Naive B cell (primary cell): ENCODE results near the gene LMX1B. TPM values are rescaled to one million over a fixed set of nuclear protein-coding genes. Genes with fewer than 3 reads are reported as not detected.

ENCODE experiments used
- ATAC-seq, 2 donors: fragments of 150-1000 bp; cut with Tn5 transposase; 2 replicates each; pipeline ENCODE4 v1.10.0; 2021; ENCODE audit warnings: low read depth in 2 of 2, mild to moderate bottlenecking in 2 of 2, moderate library complexity in 2 of 2
- DNase-seq: peaks from one replicate; pipeline ENCODE4 v3.0.0; 2022
- H3K27ac Mint-ChIP-seq, 6 donors: one replicate each; pipeline ENCODE4 v1.8.0; 2020 to 2022; ENCODE audit warnings: mild to moderate bottlenecking in 6 of 6, mixed read lengths in 6 of 6, moderate library complexity in 5 of 6, inconsistent platforms in 2 of 6
- H3K27me3 Mint-ChIP-seq, 3 donors: one replicate each; pipeline ENCODE4 v1.8.0; 2021 to 2022; ENCODE audit warnings: mixed read lengths in 3 of 3, mild to moderate bottlenecking in 1 of 3
- H3K36me3 Mint-ChIP-seq, 2 donors: one replicate each; pipeline ENCODE4 v1.8.0; 2020 to 2022; ENCODE audit warnings: mixed read lengths in 2 of 2, inconsistent platforms in 1 of 2, mild to moderate bottlenecking in 1 of 2
- H3K4me1 Mint-ChIP-seq, 3 donors: one replicate each; pipeline ENCODE4 v1.8.0; 2020 to 2022; ENCODE audit warnings: mixed read lengths in 3 of 3, inconsistent platforms in 1 of 3, mild to moderate bottlenecking in 1 of 3, moderate library complexity in 1 of 3
- H3K4me3 Mint-ChIP-seq, 8 donors: one replicate each; pipeline ENCODE4 v1.8.0; 2020 to 2022; ENCODE audit warnings: mild to moderate bottlenecking in 8 of 8, mixed read lengths in 8 of 8, moderate library complexity in 8 of 8, inconsistent platforms in 2 of 8
- H3K9me3 Mint-ChIP-seq, 7 donors: one replicate each; pipeline ENCODE4 v1.8.0; 2020 to 2022; ENCODE audit warnings: mixed read lengths in 7 of 7, mild to moderate bottlenecking in 5 of 7, inconsistent platforms in 2 of 7, moderate library complexity in 1 of 7
- polyA plus RNA-seq, 6 donors: library from polyadenylated mRNA; unstranded; fragments of 300-500 nt; fragmentation: Illumina TruSeq; gene quantifications; one replicate each; pipeline ENCODE4 v1.2.3, GENCODE V29; 2021; ENCODE audit warnings: low read depth in 6 of 6

LMX1B gene
- polyA plus RNA-seq, 6 donors from 2014 or later, result not detected

GRCh38 chr9:126690431-126691051 is 76.8 kb downstream of the LMX1B start:
- H3K4me3 Mint-ChIP-seq, result no peak overlapping the region

GRCh38 chr9:126692041-126692758 is 78.5 kb downstream of the LMX1B start:
- ATAC-seq, result no peak
- H3K27me3 Mint-ChIP-seq, result peaks cover 5 to 85% (median 52%) of the 10 kb centered on the region in 3 donors
- H3K4me1 Mint-ChIP-seq, result peaks cover 0 to 7% (median 3%) of the 10 kb centered on the region in 3 donors
- H3K27ac Mint-ChIP-seq, result no peak overlapping the region
- no peak for DNase-seq
- H3K36me3 Mint-ChIP-seq, result no peaks in the 10 kb centered on the region
- no peaks in the 10 kb centered on the region for H3K9me3 Mint-ChIP-seq
- peak overlapping the region in 1 of 8 donors; percentile 31 for H3K4me3 Mint-ChIP-seq

More at GRCh38 chr9:126690431-126691051, 76.8 kb downstream of the LMX1B start:
- peak; percentile 68 to 70 for ATAC-seq
- peaks cover 13 to 85% (median 57%) of the 10 kb centered on the region in 3 donors for H3K27me3 Mint-ChIP-seq
- no peaks in the 10 kb centered on the region for H3K9me3 Mint-ChIP-seq
- H3K27ac Mint-ChIP-seq, result no peak overlapping the region
- no peaks in the 10 kb centered on the region for H3K36me3 Mint-ChIP-seq
- peaks cover 0 to 7% (median 3%) of the 10 kb centered on the region in 3 donors for H3K4me1 Mint-ChIP-seq
- DNase-seq, result peak; percentile 39

- no peaks in the 10 kb centered on the region for H3K9me3 Mint-ChIP-seq
- DNase-seq (no peak), ATAC-seq (no peak)
- peaks cover 5 to 79% (median 47%) of the 10 kb centered on the region in 3 donors for H3K27me3 Mint-ChIP-seq
- no peaks in the 10 kb centered on the region for H3K36me3 Mint-ChIP-seq
- peak overlapping the region in 1 of 8 donors; percentile 31 for H3K4me3 Mint-ChIP-seq
- peaks cover 0 to 7% (median 3%) of the 10 kb centered on the region in 3 donors for H3K4me1 Mint-ChIP-seq
- H3K27ac Mint-ChIP-seq, result no peak overlapping the region
Measured at GRCh38 chr9:126692759-126693427, 79.2 kb downstream of the LMX1B start.

GRCh38 chr9:126693428-126693944 is 79.8 kb downstream of the LMX1B start:
- Mint-ChIP-seq H3K36me3 (no peaks in the 10 kb centered on the region), H3K27ac (no peak overlapping the region), H3K4me1 (peaks cover 0 to 7% (median 3%) of the 10 kb centered on the region in 3 donors), H3K9me3 (no peaks in the 10 kb centered on the region), H3K27me3 (peaks cover 5 to 79% (median 47%) of the 10 kb centered on the region in 3 donors), H3K4me3 (no peak overlapping the region)
- ATAC-seq (no peak), DNase-seq (no peak)

- Mint-ChIP-seq H3K9me3 (peaks cover 0 to 1% (median 0%) of the 10 kb centered on the region in 7 donors), H3K27me3 (peaks cover 10 to 74% (median 42%) of the 10 kb centered on the region in 3 donors), H3K27ac (peak overlapping the region in 1 of 6 donors; percentile 47), H3K4me1 (peaks cover 0 to 7% (median 3%) of the 10 kb centered on the region in 3 donors), H3K36me3 (no peaks in the 10 kb centered on the region), H3K4me3 (no peak overlapping the region)
- ATAC-seq, result no peak
- DNase-seq, result no peak
Measured at GRCh38 chr9:126694206-126695081, 80.7 kb downstream of the LMX1B start.

GRCh38 chr9:126695186-126695585 is 81.5 kb downstream of the LMX1B start:
- no peak overlapping the region for H3K4me3 Mint-ChIP-seq
- H3K27ac Mint-ChIP-seq, result peak overlapping the region in 1 of 6 donors; percentile 47
- H3K4me1 Mint-ChIP-seq, result peaks cover 0 to 5% (median 3%) of the 10 kb centered on the region in 3 donors
- no peaks in the 10 kb centered on the region for H3K36me3 Mint-ChIP-seq
- ATAC-seq, result no peak
- no peak for DNase-seq
- peaks cover 5 to 66% (median 41%) of the 10 kb centered on the region in 3 donors for H3K27me3 Mint-ChIP-seq
- H3K9me3 Mint-ChIP-seq, result peaks cover 0 to 1% (median 0%) of the 10 kb centered on the region in 7 donors

GRCh38 chr9:126695701-126696400 is 82.1 kb downstream of the LMX1B start:
- no peak overlapping the region for H3K4me3 Mint-ChIP-seq
- peaks cover 5 to 66% (median 41%) of the 10 kb centered on the region in 3 donors for H3K27me3 Mint-ChIP-seq
- DNase-seq (no peak), ATAC-seq (no peak)
- peak overlapping the region in 1 of 6 donors; percentile 44 for H3K27ac Mint-ChIP-seq
- H3K9me3 Mint-ChIP-seq, result peaks cover 0 to 1% (median 0%) of the 10 kb centered on the region in 7 donors
- peaks cover 0 to 3% (median 3%) of the 10 kb centered on the region in 3 donors for H3K4me1 Mint-ChIP-seq
- no peaks in the 10 kb centered on the region for H3K36me3 Mint-ChIP-seq

- ATAC-seq (no peak), DNase-seq (no peak)
- Mint-ChIP-seq H3K9me3 (peaks cover 0 to 1% (median 0%) of the 10 kb centered on the region in 7 donors), H3K36me3 (no peaks in the 10 kb centered on the region), H3K27ac (peak overlapping the region in 1 of 6 donors; percentile 44), H3K27me3 (peaks cover 12 to 66% (median 48%) of the 10 kb centered on the region in 3 donors), H3K4me1 (peaks cover 0 to 3% (median 3%) of the 10 kb centered on the region in 3 donors), H3K4me3 (no peak overlapping the region)
Measured at GRCh38 chr9:126696401-126697145, 82.8 kb downstream of the LMX1B start.

GRCh38 chr9:126697330-126697729 is 83.6 kb downstream of the LMX1B start:
- no peak for ATAC-seq
- peaks cover 20 to 66% (median 55%) of the 10 kb centered on the region in 3 donors for H3K27me3 Mint-ChIP-seq
- H3K9me3 Mint-ChIP-seq, result peaks cover 0 to 1% (median 0%) of the 10 kb centered on the region in 7 donors
- H3K27ac Mint-ChIP-seq, result peak overlapping the region in 1 of 6 donors; percentile 53
- H3K4me3 Mint-ChIP-seq, result no peak overlapping the region
- DNase-seq, result no peak
- H3K4me1 Mint-ChIP-seq, result peaks cover 0 to 3% (median 3%) of the 10 kb centered on the region in 3 donors
- H3K36me3 Mint-ChIP-seq, result no peaks in the 10 kb centered on the region

GRCh38 chr9:126698251-126698650 is 84.5 kb downstream of the LMX1B start:
- Mint-ChIP-seq H3K4me3 (no peak overlapping the region), H3K27me3 (peaks cover 21 to 66% (median 52%) of the 10 kb centered on the region in 3 donors), H3K9me3 (peaks cover 0 to 1% (median 0%) of the 10 kb centered on the region in 7 donors), H3K36me3 (no peaks in the 10 kb centered on the region), H3K27ac (peak overlapping the region in 2 of 6 donors; percentile 37 to 81), H3K4me1 (peaks cover 0 to 3% (median 0%) of the 10 kb centered on the region in 3 donors)
- ATAC-seq, result no peak
- DNase-seq, result no peak

- Mint-ChIP-seq H3K9me3 (peaks cover 0 to 1% (median 0%) of the 10 kb centered on the region in 7 donors), H3K4me1 (peaks cover 0 to 3% (median 0%) of the 10 kb centered on the region in 3 donors), H3K27ac (peak overlapping the region in 1 of 6 donors; percentile 57), H3K4me3 (no peak overlapping the region), H3K27me3 (peaks cover 21 to 68% (median 56%) of the 10 kb centered on the region in 3 donors), H3K36me3 (no peaks in the 10 kb centered on the region)
- DNase-seq (no peak), ATAC-seq (no peak)
Measured at GRCh38 chr9:126698756-126699155, 85.0 kb downstream of the LMX1B start.
